Measurements from ENCODE around the gene DNAJC28. TPM values are rescaled to one million over a fixed set of nuclear protein-coding genes. Genes with fewer than 3 reads are reported as not detected.

Gene DNAJC28
- total and polyA plus RNA-seq, 2 experiments from 2014 or later = 5.0 to 6.6 TPM

DNA sequence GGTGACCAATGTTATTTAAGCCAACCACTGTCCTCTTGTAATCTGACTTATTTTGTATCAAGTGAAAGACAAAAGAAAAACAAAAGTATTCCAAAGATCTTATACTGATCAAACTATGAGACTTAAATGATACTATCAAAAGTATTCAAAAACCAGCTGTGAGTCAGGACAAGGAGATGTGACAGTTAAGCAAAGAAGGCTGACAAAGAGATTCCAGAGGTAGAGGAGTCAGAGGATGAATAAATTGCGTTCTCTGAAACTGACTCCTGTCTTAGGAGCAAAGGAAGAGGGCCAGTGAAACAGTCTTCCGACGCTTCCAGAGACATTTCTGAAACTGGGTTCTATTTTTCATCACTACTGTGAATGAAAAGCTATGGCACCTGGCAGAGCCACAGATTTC, 32.7 kb downstream of the DNAJC28 start (continued):
- TF ChIP-seq, protein P1, sequence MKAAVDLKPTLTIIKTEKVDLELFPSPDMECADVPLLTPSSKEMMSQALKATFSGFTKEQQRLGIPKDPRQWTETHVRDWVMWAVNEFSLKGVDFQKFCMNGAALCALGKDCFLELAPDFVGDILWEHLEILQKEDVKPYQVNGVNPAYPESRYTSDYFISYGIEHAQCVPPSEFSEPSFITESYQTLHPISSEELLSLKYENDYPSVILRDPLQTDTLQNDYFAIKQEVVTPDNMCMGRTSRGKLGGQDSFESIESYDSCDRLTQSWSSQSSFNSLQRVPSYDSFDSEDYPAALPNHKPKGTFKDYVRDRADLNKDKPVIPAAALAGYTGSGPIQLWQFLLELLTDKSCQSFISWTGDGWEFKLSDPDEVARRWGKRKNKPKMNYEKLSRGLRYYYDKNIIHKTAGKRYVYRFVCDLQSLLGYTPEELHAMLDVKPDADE (IDR thresholded peaks at IDR 0.05) = no peak

DNA sequence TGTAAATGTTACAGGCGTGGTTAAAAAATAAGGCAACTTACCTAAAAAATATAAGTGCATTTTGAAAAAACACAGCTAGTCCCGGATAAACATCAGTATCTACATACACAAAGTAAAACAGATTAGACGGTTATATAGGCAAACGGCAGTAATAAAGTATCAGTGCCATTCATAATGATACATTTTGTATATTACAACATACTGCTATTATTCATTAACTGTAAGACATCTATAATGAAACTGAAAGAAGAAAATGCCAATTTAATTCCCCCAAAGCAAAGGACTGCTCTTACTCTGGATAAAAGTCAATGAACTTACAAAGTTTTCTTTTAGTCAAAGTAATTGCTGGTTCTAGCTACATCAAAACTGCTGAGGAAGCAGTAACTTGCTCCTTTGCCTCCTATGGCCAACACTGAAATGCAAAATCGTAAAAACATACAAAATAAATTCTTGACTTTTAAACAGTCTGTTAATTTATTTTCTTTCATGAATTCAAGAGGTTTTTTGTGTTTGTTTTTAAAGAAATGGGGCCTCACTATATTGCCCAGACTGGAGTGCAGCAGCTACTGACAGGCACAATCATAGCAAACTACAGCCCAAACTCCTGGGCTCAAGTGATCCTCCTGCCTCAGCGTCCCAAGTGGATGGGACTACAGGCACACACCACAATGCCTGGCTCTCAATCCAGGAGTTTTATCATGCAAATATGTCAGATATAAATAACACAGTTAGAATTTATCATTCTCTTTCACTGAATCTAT, 35.6 kb downstream of the DNAJC28 start:
- Histone ChIP-seq H3K4me2 (no peak overlapping the region), H3K4me1 (ENCODE audit: insufficient read depth) (peaks cover 8% of the 10 kb centered on the region; the same call in 1 of the 2 replicates), H3K4me3 (no peak overlapping the region), H4K20me1 (replicated peaks; ENCODE audit: insufficient read depth) (peaks cover 4% of the 10 kb centered on the region), H3K27me3 (ENCODE audit: insufficient read depth) (no peaks in the 10 kb centered on the region), H3K27ac (ENCODE audit: low read depth) (no peak overlapping the region), H3K9me2 (ENCODE audit: insufficient read depth) (no peaks in the 10 kb centered on the region), H2AFZ (no peak overlapping the region), H3K36me3 (ENCODE audit: insufficient read depth) (no peaks in the 10 kb centered on the region; the same call in 1 of the 2 replicates), H3F3A (replicated peaks; ENCODE audit: low read depth) (no peaks in the 10 kb centered on the region), H3K79me2 (replicated peaks; ENCODE audit: insufficient read depth) (no peaks in the 10 kb centered on the region)
- no peak for DNase-seq (ENCODE audit: low spot score)
- Mint-ChIP-seq H3K4me3 (no peak overlapping the region), H3K36me3 (ENCODE audit: low read depth) (peaks cover 5% of the 10 kb centered on the region; the same call in 1 of the 3 replicates), H3K27me3 (ENCODE audit: insufficient read depth, low read depth, poor library complexity) (no peaks in the 10 kb centered on the region), H3K27ac (no peak overlapping the region), H3K4me1 (peaks cover 9% of the 10 kb centered on the region), H3K9me3 (no peaks in the 10 kb centered on the region)
- TF ChIP-seq, protein P1 (IDR thresholded peaks at IDR 0.05) = no peak
- no peak for TF ChIP-seq POLR2AphosphoS5 (IDR thresholded peaks at IDR 0.05; ENCODE audit: low read depth)
- no peak for TF ChIP-seq ZNF114 (CRISPR knock-in tag; IDR thresholded peaks at IDR 0.05)
- TF ChIP-seq, protein P2, sequence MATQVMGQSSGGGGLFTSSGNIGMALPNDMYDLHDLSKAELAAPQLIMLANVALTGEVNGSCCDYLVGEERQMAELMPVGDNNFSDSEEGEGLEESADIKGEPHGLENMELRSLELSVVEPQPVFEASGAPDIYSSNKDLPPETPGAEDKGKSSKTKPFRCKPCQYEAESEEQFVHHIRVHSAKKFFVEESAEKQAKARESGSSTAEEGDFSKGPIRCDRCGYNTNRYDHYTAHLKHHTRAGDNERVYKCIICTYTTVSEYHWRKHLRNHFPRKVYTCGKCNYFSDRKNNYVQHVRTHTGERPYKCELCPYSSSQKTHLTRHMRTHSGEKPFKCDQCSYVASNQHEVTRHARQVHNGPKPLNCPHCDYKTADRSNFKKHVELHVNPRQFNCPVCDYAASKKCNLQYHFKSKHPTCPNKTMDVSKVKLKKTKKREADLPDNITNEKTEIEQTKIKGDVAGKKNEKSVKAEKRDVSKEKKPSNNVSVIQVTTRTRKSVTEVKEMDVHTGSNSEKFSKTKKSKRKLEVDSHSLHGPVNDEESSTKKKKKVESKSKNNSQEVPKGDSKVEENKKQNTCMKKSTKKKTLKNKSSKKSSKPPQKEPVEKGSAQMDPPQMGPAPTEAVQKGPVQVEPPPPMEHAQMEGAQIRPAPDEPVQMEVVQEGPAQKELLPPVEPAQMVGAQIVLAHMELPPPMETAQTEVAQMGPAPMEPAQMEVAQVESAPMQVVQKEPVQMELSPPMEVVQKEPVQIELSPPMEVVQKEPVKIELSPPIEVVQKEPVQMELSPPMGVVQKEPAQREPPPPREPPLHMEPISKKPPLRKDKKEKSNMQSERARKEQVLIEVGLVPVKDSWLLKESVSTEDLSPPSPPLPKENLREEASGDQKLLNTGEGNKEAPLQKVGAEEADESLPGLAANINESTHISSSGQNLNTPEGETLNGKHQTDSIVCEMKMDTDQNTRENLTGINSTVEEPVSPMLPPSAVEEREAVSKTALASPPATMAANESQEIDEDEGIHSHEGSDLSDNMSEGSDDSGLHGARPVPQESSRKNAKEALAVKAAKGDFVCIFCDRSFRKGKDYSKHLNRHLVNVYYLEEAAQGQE (IDR thresholded peaks at IDR 0.05; ENCODE audit: unreplicated experiment) = no peak
- no peak for TF ChIP-seq EZH2 (IDR thresholded peaks at IDR 0.05; ENCODE audit: low read depth, unreplicated experiment)
- no peak for TF ChIP-seq EZH2phosphoT487 (IDR thresholded peaks at IDR 0.05; ENCODE audit: unreplicated experiment)
- TF ChIP-seq STAT1 (IDR thresholded peaks at IDR 0.05; ENCODE audit: unreplicated experiment) = no peak
- no peak for TF ChIP-seq JUNB (IDR thresholded peaks at IDR 0.05; ENCODE audit: unreplicated experiment)
- TF ChIP-seq, protein P3, sequence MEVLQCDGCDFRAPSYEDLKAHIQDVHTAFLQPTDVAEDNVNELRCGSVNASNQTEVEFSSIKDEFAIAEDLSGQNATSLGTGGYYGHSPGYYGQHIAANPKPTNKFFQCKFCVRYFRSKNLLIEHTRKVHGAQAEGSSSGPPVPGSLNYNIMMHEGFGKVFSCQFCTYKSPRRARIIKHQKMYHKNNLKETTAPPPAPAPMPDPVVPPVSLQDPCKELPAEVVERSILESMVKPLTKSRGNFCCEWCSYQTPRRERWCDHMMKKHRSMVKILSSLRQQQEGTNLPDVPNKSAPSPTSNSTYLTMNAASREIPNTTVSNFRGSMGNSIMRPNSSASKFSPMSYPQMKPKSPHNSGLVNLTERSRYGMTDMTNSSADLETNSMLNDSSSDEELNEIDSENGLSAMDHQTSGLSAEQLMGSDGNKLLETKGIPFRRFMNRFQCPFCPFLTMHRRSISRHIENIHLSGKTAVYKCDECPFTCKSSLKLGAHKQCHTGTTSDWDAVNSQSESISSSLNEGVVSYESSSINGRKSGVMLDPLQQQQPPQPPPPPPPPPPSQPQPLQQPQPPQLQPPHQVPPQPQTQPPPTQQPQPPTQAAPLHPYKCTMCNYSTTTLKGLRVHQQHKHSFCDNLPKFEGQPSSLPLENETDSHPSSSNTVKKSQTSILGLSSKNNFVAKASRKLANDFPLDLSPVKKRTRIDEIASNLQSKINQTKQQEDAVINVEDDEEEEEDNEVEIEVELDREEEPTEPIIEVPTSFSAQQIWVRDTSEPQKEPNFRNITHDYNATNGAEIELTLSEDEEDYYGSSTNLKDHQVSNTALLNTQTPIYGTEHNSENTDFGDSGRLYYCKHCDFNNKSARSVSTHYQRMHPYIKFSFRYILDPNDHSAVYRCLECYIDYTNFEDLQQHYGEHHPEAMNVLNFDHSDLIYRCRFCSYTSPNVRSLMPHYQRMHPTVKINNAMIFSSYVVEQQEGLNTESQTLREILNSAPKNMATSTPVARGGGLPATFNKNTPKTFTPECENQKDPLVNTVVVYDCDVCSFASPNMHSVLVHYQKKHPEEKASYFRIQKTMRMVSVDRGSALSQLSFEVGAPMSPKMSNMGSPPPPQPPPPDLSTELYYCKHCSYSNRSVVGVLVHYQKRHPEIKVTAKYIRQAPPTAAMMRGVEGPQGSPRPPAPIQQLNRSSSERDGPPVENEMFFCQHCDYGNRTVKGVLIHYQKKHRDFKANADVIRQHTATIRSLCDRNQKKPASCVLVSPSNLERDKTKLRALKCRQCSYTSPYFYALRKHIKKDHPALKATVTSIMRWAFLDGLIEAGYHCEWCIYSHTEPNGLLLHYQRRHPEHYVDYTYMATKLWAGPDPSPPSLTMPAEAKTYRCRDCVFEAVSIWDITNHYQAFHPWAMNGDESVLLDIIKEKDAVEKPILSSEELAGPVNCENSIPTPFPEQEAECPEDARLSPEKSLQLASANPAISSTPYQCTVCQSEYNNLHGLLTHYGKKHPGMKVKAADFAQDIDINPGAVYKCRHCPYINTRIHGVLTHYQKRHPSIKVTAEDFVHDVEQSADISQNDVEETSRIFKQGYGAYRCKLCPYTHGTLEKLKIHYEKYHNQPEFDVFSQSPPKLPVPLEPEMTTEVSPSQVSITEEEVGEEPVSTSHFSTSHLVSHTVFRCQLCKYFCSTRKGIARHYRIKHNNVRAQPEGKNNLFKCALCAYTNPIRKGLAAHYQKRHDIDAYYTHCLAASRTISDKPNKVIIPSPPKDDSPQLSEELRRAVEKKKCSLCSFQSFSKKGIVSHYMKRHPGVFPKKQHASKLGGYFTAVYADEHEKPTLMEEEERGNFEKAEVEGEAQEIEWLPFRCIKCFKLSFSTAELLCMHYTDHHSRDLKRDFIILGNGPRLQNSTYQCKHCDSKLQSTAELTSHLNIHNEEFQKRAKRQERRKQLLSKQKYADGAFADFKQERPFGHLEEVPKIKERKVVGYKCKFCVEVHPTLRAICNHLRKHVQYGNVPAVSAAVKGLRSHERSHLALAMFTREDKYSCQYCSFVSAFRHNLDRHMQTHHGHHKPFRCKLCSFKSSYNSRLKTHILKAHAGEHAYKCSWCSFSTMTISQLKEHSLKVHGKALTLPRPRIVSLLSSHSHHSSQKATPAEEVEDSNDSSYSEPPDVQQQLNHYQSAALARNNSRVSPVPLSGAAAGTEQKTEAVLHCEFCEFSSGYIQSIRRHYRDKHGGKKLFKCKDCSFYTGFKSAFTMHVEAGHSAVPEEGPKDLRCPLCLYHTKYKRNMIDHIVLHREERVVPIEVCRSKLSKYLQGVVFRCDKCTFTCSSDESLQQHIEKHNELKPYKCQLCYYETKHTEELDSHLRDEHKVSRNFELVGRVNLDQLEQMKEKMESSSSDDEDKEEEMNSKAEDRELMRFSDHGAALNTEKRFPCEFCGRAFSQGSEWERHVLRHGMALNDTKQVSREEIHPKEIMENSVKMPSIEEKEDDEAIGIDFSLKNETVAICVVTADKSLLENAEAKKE (CRISPR knock-in tag; IDR thresholded peaks at IDR 0.05) = no peak
- ATAC-seq = no peak
